ENCODE results near the gene PPP2R3A.

Gene PPP2R3A

DNA sequence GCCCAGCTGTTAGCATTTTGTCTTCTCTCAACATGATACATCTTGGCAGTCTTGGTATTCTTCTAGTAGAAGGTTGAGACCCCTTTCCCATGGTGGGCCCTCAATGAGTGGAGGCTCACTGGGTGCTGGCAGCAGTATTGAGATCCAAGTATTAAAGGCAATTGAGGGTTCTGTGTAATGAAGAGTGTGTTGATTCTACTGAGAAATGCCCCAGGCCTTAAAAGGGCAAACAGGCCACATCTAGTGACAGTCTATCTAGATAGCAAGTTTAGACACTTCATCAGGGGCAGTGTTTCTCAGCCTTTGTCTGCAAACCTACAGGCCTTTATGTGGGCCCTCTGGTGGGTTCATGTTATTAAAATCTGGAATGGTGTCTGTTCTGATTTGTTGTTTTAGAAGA, 9.5 kb downstream of the PPP2R3A start:
- no peak for DNase-seq

DNA sequence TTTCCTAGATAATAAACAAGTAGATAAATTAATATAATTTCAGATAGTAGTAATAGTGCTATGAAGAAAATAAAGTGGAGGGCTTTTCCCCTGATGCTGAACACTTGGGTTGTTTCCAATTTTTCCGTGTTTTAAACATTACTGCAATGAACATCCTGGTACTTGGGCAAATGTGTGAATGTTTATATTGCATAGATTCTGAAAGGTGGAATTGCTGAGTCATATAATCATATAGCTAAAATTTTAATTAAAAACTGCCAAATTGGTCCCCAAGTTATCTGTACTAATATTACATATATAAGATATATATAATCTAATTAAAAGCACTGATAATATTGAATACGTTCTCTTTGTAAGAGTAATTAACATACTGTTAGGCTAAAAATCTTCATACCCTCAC, 10.0 kb downstream of the PPP2R3A start:
- DNase-seq = no peak

DNA sequence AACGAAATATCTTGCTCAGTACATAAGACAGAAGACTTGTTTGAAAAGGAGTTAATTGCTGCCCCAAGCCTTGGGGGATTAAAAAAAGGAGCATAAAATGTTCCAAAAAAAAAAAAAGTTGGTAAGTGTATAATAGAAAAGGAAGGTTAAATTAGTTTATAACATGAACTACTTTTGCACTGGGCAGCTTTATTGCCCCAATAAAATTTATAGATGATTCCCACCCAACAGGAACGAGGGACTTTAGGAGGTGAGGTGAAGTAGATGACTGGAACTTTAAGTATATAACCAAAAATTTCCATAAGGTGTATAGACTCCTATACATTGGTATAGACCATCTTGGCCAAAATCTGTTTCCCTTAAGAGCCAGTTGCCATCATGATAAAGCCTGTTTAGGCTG, 14.8 kb downstream of the PPP2R3A start:
- no peak for DNase-seq

DNA sequence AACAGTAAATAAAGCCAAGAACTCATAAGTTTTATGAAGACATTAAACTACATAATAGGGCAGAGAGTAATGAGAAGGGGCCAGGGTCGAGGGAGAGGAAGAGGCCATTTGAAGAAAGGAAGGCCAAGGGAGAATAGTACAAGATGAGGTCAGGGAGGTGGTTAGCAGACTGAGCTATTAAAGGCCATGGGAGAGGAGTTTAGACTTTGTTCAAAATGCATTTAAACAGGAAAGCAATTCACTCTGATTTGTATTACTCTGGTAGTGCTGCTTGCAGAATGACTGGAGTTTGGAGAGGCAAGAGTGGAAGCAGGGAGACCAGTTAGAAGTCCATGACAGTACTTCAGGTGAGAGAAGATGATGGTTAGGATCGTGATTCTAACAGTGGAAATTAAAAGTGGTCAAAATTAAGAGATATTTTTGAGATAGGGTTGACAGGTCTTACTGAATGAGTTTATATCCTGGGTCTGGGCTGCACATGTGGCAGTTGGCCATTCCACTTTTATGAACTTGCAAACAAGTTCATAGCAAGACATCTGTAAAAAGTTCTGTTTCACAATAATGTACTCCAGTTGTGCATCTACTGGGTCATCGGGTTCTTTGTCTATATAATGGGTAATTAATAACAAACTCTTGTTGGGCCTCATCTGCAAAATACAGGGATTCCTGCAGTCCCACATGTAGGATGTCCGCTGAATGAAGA, 16.3 kb downstream of the PPP2R3A start:
- no peak for DNase-seq

DNA sequence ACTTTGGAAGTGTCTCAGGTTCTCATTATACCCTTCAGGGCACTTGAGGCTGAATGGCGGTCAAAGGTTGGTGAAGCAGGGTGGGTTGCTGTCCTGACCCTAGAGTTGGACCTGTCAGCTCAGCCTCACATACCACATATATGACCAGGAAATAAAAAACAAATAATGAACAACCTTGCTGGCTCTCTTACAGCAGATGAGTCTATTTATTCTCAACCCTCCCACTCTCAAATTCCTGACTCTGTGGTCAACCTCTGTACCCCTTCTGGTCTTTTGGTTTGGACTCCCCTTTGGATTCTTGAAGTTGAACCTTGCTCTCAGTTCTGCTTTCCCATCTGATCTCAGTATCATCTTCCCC, 16.9 kb downstream of the PPP2R3A start:
- no peak for DNase-seq

DNA sequence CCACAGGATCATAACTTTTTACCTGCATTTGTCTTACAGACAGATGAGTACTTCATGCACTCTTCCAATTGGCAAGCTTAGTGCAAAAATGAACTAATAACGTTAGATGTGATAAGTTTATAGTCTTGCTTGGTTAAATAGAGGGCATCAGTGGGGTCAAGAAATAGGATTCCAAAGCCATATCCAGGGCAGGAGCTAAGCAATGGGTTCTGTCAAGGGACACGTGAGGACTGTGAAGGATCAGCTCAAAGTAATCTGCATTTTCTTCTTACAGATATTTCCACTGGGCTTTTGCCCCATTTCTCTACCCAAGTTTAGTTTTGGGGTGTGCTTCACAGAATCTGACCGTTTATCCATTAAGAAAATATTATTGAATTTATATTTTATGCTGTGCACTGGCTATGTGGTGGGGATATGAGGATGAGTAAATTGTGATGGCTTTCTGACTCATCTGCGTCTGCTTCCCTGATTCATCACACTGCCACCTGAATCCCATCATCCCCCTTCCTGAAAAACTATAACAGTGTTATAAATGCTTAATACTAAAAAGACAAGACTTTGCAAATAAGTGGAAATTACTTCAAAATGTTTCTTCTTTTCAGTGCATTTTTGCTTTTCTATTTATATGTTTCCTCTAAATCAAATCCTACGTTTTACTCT, 17.5 kb downstream of the PPP2R3A start:
- no peak for DNase-seq

DNA sequence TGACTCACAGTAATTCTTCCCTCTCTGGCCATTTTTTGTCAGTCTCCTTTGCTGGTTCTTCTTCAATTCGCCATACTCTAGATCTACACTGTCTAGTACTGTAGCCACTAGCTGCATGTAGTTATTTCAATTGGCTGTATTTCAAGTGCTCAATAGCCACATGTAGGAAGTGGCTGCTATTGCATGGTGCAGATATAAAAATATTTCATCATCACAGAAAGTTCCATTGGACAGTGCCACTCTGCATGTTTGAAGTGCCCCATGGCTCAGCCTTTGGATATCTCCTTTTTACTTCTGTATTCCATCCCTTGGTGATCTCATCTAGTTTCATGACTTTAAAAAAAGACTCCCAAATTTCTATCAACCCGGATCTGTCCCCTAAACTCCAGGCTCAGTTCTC, 22.1 kb downstream of the PPP2R3A start:
- no peak for DNase-seq

DNA sequence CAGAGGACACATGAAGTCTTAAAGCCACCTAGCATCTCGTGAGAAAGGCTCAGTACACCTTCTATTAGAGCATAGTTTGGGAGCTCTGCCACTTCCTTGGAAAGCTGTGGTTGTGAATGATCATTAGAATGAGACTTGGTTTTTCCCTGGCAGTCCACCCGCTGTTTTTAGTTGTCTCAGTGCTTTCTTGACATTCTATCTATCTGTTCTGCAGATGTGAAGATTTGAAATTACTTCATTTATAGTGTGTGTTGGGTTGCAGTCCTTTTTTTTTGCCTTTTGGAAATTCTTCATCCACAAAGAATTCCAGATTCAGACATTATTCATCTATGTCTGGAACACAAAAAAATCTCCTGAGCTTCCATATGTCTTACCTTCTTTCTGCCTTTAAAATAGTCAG, 23.7 kb downstream of the PPP2R3A start:
- no peak for DNase-seq

DNA sequence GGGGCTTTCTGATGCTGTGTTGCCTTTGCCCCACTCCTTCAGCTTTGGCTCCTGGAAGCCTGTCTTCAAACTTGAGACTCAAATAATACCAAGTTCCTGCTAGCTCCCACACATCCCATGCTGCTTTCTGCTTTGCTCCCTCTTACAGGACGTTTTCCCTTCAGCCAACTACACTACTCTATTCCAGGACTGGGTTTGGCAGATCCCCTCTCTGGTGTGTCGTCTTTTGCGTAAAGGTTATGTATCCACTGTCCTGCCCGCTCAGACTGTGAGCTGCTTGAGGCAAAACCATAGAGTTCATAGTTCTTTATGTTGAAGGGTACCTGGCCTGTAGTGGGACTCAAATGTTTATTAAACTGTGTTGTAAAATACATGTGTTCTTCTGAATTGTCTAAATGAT, 25.4 kb downstream of the PPP2R3A start:
- no peak for DNase-seq

DNA sequence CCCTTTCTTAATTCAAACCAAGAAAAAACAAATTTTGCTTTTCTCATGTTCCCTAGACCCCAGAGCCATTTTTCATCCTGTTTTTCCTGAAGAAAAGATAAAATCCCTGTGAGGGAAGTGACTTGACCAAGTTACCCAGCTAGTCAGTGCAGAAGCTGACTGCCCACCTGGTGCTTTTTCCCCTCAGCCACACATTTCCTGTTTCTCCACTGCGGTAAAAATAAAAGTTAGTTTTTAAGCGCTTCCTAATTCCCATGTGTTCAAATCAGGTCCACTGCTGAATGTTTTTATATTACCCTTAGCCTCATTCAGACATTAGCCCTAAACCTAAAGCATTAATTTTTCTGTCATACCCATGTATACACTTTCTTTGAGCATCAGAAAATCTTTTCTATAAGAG, 26.1 kb downstream of the PPP2R3A start:
- DNase-seq = no peak

DNA sequence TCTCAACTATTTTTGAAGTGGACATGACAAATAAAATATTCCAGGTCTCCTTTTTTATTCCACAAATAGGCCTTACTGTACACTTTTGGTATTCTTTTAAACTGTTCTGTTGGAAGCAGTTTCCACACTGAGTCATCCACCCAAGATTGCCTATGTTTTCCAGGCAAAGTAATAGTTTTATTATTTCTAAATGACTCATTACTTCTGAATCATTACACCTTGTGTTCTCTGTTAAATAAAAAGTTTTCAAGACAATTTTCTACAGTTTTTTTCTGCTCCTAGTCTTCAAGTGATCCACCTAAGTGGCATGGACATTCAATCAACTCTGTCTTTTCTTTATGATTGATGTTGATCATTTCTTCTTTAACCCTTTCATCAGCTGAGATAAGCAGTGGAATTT, 26.5 kb downstream of the PPP2R3A start:
- no peak for DNase-seq

DNA sequence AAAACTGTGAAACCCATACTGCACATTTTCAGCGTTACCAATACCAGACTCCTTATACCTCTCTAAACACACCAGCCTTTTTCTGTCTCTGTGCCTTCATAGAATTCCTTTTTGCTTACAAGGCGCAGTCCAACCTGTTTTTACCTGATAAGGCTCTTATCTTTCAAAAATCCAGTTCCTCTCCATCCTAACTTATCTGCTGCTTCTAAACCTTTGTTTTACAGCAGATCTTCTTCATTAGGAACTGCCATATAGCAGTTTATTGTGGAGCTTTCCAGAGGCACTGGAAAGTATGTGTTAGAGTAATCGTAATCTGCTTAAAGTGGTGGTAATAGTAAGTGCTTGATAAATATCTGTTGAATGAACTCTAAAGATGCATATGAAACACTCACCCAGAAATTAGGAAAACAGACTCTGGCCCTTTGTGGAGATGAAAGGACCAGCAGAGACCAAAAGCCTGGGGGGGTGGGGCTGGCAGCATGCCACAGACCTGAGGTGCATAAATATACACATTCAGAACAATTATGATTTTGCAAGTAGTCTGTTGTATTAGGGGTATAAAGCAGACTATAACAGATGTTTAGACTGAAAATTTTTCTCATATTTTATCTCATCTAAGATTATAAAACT, 29.3 kb downstream of the PPP2R3A start:
- DNase-seq = no peak

DNA sequence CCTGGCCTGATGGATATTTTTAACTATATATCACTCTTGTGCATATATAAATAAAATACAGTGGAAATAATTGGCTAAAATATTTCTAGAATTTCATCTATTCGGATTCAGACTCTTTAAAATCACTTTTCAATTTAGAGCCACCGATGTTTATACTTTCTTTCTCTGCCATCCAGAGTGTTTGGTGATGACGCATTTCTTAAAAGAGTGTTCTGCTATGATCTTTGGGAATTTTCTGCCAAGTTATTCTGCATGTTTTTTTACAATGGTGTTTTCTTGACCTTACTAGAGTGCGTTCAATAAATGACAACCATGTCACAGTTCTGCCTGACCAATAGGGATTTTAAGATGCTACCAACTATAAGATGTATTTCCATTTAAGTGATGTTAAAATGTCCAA, 30.2 kb downstream of the PPP2R3A start:
- no peak for DNase-seq

DNA sequence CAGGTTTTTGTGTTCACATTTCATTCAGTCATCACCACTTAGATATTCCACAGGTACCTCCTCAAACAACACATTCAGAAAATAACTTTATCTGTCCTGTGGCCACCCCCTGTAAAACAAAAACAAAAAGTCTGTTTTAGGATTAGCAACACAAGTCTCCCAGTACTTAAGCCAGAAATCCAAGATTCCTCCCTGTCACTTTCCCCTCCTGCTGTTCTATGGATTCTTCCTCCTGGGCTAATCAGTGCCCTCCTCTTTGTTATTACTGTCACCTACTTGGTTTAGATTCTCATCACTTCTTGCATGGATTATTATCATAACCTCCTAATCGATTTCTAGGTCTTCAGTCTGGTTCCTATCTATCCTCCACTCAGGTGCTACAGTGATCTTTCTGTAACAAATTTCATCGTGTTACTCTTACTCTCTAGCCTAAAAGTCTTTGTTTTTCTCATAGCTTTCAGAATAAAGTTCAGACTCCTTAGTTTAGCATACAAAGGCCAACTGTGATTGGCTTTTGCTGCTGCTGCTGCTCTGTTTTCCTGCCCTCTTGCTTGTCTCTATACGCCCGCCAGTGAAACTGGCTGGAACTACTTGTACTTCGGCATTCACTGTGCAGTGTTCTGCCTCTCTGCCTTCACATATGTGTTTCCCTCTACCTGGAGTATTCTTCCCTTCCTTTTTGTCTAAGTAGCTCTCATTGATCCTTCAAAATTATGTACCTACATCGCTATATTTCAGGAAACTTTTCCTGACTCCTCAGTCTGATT, 32.2 kb downstream of the PPP2R3A start:
- DNase-seq = no peak

DNA sequence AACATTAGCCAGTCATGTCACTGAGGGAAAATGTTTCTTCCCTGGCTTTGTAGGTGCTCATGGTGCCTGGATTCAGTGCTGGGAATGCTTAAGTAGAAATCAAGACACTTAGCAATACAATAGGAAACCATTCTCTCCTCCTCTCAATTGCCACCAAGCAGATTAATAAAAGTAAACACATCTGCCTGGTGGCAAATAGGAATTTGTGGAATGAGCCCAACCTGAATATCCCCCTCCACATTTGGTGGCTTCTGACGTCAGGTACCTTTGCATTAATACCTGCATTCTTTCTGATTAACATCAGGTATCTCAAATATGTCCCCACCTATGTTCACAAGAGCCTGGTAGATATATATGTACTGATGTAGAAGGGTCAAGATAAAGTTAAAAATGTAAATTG, 42.7 kb downstream of the PPP2R3A start:
- DNase-seq = no peak

DNA sequence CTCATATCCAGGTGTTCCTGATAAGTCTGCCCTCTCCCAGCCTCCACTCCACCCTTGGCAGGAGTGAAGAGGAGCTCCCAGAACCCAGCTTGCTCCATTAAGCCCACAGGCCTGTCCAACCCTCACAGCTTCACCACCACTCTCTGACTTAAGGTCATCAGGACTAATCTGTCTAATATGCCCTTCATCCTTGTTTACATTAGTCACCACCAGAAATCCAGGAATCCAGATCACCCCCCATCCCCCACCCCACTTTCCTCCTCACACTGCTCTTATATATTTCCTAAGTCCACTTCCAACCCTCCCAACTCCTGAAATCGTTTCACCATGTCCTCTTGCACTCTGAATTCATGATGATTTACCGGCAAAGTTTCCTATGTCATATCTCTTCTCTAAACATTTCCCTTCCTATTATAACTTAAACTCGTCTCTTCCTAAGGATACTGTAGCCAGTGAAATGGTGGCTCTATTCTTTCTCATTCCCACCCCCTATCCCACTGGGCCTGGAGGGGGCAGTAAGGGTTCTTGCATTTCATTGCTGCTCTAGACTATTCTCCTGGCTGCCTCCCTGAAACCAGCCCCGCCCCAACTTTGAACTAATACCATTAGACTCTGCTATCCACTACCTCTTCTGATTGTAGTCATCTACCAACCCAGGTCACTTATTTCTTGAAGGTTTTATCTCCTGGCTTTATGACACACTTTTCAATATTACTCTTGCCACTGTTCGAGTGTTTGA, 43.4 kb downstream of the PPP2R3A start:
- no peak for DNase-seq

DNA sequence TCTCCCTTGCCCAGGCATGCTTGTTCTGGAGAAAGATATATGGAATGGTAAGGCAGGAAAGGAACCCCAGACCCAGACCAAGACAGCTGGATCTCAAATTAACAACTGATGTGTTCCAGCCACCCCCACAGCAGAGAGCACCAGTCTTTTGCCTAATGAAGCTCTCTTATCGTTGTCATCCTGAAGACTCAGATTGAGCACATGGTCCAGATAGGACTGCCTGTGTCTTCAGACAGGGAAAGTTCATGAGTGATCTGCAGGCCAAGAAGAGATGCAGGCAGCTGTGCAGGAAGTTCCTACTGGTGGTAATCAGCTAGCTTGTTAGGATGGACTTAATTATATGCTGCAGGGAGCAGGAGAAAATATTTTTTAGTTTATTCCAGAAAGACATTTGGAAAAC, 53.3 kb downstream of the PPP2R3A start:
- no peak for DNase-seq

DNA sequence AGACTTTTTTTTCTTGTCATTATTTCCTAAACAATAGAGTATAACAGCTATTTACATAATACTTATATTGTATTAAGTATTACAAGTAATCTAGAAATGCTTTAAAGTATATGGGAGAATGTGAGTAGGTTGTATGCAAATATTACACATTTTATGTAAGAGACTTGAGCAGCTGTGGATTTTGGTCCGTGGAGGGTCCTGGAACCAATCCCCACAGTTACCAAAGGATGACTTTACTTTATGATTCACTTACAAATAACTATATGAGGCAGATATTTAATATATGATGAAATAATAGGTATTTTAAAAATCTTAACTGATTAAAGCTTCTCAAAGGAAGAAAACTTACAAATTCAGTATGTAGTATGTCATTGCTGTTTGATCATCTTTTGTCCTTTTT, 56.3 kb downstream of the PPP2R3A start:
- DNase-seq = no peak

DNA sequence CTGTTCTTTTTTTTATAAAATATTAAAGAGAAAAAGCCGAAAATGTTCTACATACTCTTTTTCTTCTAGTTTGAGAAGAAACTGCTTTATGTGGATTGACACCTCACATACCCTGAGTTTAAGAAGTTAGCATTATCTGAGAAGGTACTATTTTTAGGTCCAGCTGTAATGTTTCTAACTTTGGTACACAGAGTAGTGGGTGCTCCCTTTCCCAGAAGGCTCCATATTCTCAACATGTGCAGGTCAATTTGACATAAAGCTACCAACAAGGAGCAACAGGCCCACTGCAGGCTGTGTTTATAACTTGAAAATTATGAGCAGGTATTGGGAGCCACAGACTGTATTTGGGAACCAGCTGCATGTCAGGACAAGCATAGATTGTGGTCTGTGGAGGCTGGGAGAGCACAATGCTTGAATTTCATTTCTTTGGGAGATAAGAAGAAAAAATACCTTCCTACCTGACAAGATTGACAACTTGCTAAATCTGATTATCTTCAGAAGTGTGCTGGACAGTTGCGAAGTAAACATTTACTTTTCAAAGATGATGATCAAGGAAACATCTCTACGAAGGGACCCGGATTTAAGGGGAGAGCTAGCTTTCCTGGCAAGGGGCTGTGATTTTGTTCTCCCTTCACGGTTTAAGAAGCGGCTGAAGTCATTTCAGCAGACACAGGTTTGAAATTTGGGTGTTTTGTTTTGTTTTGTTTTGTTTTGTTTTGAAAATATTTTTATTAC, 57.2 kb downstream of the PPP2R3A start:
- no peak for DNase-seq

DNA sequence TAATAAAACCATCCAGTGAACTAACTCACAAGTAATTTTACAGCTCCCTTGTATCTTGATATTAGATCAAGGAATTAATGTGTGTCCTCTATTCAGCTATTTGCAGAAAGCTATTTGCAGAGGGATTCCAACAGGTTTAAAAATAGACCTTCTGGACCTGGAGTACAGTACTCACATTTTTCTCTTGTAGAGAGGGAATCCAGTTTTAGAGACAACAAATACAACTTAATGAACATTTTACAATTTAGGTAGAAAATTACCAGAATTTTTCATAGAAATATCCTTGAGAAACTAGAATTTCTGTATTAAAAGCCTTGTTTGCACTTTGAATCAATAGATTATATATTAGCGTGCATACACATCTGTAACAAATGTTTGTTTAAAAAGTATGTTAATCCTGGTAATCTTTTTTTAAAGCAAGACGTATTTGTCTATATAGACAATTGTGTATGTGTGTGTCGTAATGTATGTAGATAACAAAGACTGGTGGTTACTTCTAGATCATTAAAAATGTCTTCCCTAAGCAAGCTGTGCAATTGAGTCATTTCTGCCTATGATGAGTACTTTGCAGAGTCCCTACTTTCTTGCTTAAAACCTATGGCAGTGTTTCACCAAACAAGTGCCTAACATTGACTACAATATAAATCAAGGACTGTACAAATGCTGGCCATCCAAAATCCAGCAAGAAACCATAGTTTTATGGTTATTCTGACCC, 57.9 kb downstream of the PPP2R3A start:
- DNase-seq = no peak

DNA sequence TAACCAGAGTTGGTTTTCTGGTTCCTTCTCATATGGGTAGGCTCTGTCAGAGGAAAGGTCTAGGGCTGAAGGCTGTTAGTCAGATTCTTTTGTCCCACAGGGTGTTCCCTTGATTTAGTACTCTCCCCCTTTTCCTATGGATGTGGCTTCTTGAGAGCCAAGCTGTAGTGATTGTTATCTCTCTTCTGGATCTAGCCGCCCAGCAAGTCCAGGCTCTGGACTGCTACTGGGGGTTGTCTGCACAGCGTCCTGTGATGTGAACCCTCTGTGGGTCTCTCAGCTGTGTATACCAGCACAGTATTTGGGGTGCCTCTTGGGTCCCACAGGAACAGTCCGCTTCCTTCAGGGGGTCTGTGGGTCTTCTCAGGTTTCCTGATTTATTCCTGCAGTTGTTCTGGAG, 70.8 kb downstream of the PPP2R3A start:
- DNase-seq = no peak

DNA sequence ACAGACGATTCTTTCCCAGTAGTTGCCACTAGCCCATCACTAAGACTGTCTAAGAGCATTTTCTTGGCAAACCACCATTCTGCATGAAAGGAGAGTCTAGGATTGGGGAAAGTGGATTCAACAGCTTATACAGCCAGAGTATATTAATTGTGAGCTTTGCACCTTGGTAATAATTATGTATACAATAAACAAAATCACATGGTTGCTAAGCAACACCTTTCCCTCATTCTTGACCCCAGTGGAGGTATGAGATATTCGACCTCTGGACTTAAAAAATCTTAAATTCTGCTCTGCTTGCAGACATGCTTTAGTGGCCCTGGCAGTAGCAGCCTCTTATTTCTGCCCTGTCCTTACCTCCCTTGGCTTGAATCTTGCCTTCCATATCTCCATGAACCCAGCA, 73.1 kb downstream of the PPP2R3A start:
- DNase-seq = no peak

All from T-helper 1 cell (primary cell).